Fibroblast of lung (primary cell): ENCODE measurements around the gene ADAMTS9.

Experiments used
- CTCF ChIP-seq, 2 donors: IDR thresholded peaks in 1 of 2; conservative IDR thresholded peaks in 1 of 2; 1 replicate in 1 of 2; 2 replicates in 1 of 2; pipeline ENCODE4 v1.5.1; 2011 to 2012; ENCODE audit warnings: low read length in 2 of 2, control low read depth in 1 of 2, inconsistent platforms in 1 of 2, low read depth in 1 of 2, mild to moderate bottlenecking in 1 of 2
- EZH2 ChIP-seq: IDR thresholded peaks from 2 replicates; pipeline ENCODE4 v1.5.1; 2012; ENCODE audit warnings: low read length, control low read depth, mild to moderate bottlenecking; ENCODE audit errors: missing control alignments

GRCh38 chr3:64612082-64612860 lies 75.5 kb downstream of the ADAMTS9 start:
- no peak for TF ChIP-seq CTCF (conservative IDR thresholded peaks at IDR 0.05 in 1 of 2, IDR thresholded peaks at IDR 0.05 in 1 of 2; ENCODE audit: low read depth in 1 of 2, low read length in 2 of 2)
- no peak for TF ChIP-seq EZH2
